ENCODE measurements around the gene SCG2.

SCG2 gene

DNA sequence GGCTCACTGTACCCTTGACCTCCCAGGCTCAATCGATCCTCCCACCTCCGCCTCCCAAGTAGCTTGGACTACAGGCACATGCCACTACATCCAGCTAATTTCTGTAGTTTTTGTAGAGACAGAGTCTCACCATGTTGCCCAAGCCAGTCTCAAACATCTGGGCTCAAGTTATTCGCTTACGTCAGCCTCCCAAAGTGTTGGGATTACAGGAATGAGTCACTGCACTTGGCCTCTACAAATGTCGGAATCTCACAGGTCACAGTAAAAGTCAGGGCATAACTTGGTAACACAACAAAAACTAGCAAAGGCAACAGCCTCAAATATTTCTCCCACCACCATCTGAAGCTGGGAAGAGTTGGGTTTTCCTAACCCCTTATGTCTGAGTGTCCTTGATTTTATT lies 25.3 kb downstream of the SCG2 start:
- no peak for DNase-seq (ENCODE audit: low read depth, low spot score)

DNA sequence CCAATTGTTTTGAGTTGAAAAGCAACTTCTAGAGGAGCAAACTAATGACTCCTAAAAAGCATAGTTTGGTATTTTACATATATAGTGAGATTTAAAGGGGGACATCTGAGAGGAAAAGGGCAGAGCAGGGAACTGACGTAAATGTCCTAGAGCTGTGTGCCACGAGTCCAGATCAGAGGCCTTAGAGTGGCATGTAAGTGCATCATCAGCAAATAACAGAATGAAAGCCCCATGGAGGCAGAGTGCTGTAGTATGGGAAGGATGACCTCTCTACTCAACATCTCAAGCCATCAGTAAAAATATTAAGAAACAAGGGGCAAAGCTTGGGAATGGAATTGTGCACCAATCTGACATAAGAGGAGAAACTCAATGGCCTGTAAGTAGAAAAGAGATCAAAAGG lies 31.4 kb downstream of the SCG2 start:
- no peak for DNase-seq (ENCODE audit: low read depth, low spot score)

DNA sequence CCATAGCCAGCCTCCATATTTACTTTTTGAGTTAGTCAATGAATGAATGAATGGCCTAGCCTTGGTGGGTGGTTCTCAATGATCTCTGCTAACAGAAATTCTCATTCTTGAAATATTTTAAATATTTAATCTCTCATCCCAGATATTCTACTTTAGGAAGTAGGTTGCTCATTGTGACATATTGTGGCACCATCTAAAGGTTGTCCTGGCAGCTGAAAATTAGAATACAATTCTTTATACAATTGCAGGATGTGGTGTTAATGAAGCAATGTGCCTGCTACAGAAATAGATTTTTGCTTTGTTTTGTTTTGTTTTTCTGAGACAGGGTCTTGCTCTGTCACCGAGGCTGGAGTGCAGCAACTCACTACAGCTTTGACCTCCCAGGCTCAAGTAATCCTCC lies 35.8 kb downstream of the SCG2 start:
- no peak for DNase-seq (ENCODE audit: low read depth, low spot score)

DNA sequence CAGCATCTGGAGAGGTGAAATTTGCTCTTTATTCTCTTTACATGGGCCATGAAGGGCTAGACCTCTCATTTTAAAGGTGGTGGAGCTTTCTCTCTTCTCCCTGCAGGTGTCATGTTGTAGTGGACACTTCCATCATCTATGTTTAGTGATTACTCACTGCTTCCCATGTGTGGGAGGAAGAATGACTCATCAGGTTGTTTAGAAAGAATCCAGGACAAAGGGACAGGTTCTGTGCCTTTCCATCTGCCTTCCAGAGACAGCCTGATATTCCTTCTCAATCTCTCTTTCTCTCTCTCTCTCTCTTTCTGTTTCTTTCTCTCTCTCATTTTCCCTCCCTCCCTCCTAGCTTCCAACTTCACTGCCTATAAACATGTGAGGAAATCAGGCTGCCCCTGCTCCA lies 38.7 kb downstream of the SCG2 start:
- DNase-seq (ENCODE audit: low read depth, low spot score), result peak; percentile 28

DNA sequence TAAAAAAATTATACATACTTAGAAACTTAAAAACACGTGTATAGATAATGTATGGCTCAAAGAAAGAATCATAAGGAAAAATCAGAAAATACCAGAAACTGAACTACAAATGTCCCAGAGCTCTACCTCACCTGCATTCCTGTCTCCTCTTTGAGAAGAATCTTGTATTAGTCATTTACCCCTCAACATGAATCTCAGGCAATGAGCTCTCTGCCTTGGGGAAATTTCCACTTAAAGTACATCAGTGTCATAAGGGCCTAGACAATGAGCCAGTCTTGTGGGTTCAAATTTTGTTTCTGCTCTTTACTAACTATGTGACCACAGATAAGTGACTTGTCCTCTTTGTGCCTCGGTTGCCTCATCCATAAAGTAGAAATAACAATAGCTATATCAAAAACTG lies 40.1 kb downstream of the SCG2 start:
- DNase-seq (ENCODE audit: low read depth, low spot score), result no peak

DNA sequence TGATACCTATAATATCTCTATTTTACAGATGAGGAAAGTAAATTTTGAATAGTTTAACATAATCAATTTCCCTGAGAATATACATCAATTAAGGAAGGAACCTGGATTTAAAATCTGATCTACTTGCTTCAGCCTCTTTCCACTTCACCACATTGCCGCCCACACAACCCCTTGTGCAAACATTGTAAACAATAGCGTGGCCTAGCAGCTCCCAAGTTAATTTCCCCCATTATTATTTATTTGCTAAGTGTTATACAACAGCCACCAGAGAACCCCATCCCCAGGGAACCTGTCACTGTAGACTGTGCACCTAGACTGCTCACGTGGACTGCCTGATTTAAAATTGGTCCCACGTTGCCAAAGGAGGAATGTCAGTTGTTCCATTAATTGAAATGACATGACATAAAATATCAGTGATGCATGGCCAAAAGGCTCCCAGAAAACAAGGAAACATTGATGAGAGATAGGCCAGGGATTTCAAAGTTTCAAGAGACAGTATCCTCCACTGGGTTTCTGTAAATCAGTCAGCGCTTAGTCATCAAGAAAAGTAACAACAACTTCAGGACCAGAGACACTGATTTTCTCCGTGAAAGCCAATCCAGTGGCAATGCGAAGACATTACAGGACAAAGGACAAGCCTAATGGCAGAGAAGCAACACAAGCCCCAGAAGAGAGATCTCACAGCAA lies 41.3 kb downstream of the SCG2 start:
- no peak for DNase-seq (ENCODE audit: low read depth, low spot score)

DNA sequence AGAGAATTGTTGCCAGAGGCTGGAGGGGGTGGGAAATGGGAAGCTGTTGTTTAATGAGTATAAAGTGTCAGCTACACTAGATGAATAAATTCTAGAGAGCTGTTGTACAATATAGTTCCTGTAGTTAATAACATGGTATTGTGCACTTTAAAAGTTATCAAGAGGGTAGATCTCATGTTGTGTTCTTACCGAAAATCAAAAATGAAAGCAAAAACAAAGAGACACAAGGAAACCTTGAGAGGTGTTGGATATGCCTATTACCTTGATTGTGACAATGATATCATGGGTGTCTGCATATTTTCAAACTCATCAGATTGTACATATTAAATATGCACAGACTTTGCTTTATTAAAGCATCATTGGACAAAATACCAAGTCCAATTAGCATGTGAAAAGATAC lies 43.2 kb downstream of the SCG2 start:
- DNase-seq (ENCODE audit: low read depth, low spot score), result no peak

DNA sequence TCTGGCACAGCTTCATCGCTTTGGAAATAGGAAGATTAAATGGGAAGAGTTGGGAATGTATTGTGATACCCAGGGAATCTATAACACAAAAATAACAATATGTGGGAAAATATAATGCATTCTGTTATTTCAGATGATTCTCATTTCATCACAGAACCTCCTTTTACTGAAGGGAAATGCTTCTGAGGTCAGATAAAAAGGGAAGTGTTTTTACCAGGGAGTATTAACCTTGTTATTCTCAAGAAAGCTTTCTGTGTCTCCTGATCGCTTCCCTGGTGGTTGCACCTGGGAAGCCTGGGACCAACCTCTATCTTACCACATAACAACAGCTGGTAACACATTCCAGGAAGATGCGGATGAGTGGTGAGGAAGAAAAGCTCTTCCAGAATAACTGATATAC lies 47.2 kb downstream of the SCG2 start:
- DNase-seq (ENCODE audit: low read depth, low spot score), result no peak

DNA sequence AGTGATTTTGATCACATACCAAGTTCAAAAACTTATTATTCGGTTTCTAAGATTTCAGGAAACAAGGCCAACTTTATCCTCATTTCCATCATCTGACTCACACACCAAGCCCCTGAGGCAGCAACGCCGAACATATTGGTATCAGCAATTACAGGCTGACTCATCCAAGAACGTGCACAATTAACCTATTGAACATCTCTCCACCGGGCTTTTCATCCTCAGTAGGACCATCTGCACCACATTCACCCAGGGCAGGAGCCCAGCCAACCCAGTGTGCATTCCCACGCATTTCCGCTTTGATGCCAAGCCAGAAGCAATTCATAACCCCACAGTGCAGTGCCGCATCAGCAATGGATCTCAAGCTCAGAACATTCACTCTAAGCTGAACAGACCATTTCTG lies 52.9 kb downstream of the SCG2 start:
- DNase-seq (ENCODE audit: low read depth, low spot score), result no peak

DNA sequence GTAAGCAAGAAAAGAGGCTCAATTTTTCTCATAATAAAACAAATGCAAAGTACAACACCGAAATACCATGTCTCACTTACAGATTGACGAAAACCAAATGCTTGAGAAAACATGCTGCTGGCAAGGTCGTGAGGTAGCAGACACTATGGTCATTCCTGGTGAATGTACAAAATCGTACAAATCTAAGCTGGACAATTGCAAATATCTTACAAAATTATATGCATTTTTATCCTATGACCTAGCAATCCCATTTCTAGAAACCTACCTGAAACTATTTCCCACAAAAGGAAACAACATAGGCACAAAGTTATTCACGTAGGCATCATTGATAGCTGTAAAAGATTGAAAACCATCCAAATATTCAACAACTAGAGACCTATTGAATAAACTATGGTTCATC lies 54.0 kb downstream of the SCG2 start:
- no peak for DNase-seq (ENCODE audit: low read depth, low spot score)
